Glutamatergic neuron (in vitro differentiated cells): ENCODE results near the gene MYORG. TPM values are rescaled to one million over a fixed set of nuclear protein-coding genes. Genes with fewer than 3 reads are reported as not detected.

Experiments
- DNase-seq: peaks from one replicate; pipeline ENCODE4 v3.0.0; 2022
- H3K27ac Mint-ChIP-seq: one replicate; pipeline ENCODE4 v1.8.0; 2020; ENCODE audit warnings: mild to moderate bottlenecking, mixed read lengths, inconsistent platforms; ENCODE audit not compliant: unreplicated experiment
- H3K27me3 Mint-ChIP-seq: one replicate; pipeline ENCODE4 v1.8.0; 2020; ENCODE audit warnings: mild to moderate bottlenecking, moderate library complexity, mixed read lengths, inconsistent platforms; ENCODE audit not compliant: unreplicated experiment
- H3K36me3 Mint-ChIP-seq: one replicate; pipeline ENCODE4 v1.8.0; 2020; ENCODE audit warnings: mild to moderate bottlenecking, mixed read lengths, inconsistent platforms; ENCODE audit not compliant: unreplicated experiment
- H3K4me1 Mint-ChIP-seq: one replicate; pipeline ENCODE4 v1.8.0; 2020; ENCODE audit warnings: mild to moderate bottlenecking, low read depth, mixed read lengths, inconsistent platforms; ENCODE audit not compliant: unreplicated experiment
- H3K4me3 Mint-ChIP-seq: one replicate; pipeline ENCODE4 v1.8.0; 2020; ENCODE audit warnings: mild to moderate bottlenecking, mixed read lengths, inconsistent platforms; ENCODE audit not compliant: unreplicated experiment
- H3K9me3 Mint-ChIP-seq: one replicate; pipeline ENCODE4 v1.8.0; 2020; ENCODE audit warnings: mild to moderate bottlenecking, moderate library complexity, mixed read lengths, inconsistent platforms; ENCODE audit not compliant: unreplicated experiment
- CTCF ChIP-seq: fragments of 200-600 bp; sonication (generic); IDR thresholded peaks from one replicate; pipeline ENCODE4 v1.5.0; 2021; ENCODE audit not compliant: partially characterized antibody, unreplicated experiment
- long read RNA-seq: library from polyadenylated mRNA; unstranded; transcript quantifications from one replicate; pipeline ENCODE4 v2.0.0, GENCODE V29; 2020; ENCODE audit not compliant: unreplicated experiment
- total RNA-seq: library from RNA; stranded (reverse); fragmentation: NEBNext Ultra II Directional; extraction: Animal tissue kit (Norgen Biotek cat#: 25700); gene quantifications from one replicate; pipeline ENCODE4 v1.2.1, GENCODE V29; 2021; ENCODE audit not compliant: unreplicated experiment

MYORG gene
- 4.6 TPM for total RNA-seq
- long read RNA-seq, result 0 reads

GRCh38 chr9:34376596-34377403 lies at the start of gene MYORG:
Gene MYORG (minus strand): TSS chr9:34376898. CDS start chr9:34372943, 3,955 bp downstream.
- peak; percentile 93 for DNase-seq
- H3K27me3 Mint-ChIP-seq, result peaks cover 19% of the 10 kb centered on the region
- peaks cover 6% of the 10 kb centered on the region for H3K36me3 Mint-ChIP-seq
- H3K27ac Mint-ChIP-seq, result peak within 1 kb of the TSS; percentile 76
- TF ChIP-seq CTCF, result no peak
- peaks cover 18% of the 10 kb centered on the region for H3K4me1 Mint-ChIP-seq
- H3K4me3 Mint-ChIP-seq, result peak within 1 kb of the TSS; percentile 88
- H3K9me3 Mint-ChIP-seq, result peaks cover 16% of the 10 kb centered on the region

GRCh38 chr9:34419716-34420504 lies 43.2 kb upstream of the MYORG start:
- no peak for TF ChIP-seq CTCF
- H3K27ac Mint-ChIP-seq, result no peak overlapping the region
- no peak for DNase-seq
- no peaks in the 10 kb centered on the region for H3K4me1 Mint-ChIP-seq
- H3K27me3 Mint-ChIP-seq, result peaks cover 1% of the 10 kb centered on the region
- no peak overlapping the region for H3K4me3 Mint-ChIP-seq
- H3K36me3 Mint-ChIP-seq, result no peaks in the 10 kb centered on the region
- H3K9me3 Mint-ChIP-seq, result peaks cover 8% of the 10 kb centered on the region

- Mint-ChIP-seq H3K4me1 (no peaks in the 10 kb centered on the region), H3K4me3 (no peak overlapping the region), H3K36me3 (no peaks in the 10 kb centered on the region), H3K27me3 (peaks cover 4% of the 10 kb centered on the region), H3K9me3 (peaks cover 5% of the 10 kb centered on the region), H3K27ac (no peak overlapping the region)
- TF ChIP-seq CTCF, result no peak
- no peak for DNase-seq
These were observed 41.0 kb upstream of the MYORG start for GRCh38 chr9:34417734-34418133.

DNA sequence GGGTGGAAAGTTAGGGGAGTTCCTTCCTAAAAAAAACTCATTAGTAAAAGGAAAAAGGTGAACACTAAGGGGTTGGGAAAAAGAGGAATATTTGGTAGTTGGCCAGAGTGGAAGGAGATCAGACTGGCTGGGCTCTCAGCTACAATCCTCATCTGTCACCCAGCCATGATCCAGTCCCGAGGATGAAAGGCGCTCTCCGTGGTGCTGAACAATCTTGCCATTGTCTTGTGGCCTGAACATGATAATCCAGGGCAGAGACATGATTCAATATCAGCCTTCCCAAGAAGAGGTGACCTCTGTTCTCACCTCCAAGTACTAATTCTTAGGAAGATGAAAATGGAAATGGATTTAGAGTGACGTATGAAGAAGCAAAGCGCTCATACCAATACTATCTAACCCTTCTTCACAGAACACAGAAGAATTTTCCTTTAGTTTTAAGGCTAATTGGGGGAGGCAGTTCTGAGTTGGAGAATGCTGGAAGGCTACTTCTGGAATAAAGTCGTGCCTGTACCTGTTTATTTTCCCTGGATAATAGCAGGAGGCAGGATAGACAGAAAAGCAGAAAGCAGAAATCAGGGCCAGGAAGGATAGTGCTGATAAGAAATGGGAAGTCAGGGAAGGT lies 36.6 kb upstream of the MYORG start:
- Mint-ChIP-seq H3K9me3 (peaks cover 1% of the 10 kb centered on the region), H3K27me3 (peaks cover 10% of the 10 kb centered on the region), H3K4me1 (peaks cover 20% of the 10 kb centered on the region), H3K27ac (no peak overlapping the region), H3K4me3 (no peak overlapping the region), H3K36me3 (peaks cover 5% of the 10 kb centered on the region)
- no peak for DNase-seq
- no peak for TF ChIP-seq CTCF
